ENCODE results near the gene ELP2. TPM values are rescaled to one million over a fixed set of nuclear protein-coding genes. Genes with fewer than 3 reads are reported as not detected.
A peak's percentile ranks its signal among the peaks of the same experiment; 100 is the strongest.

Gene ELP2
- total and polyA plus RNA-seq, 9 of the 15 experiments (the other 6 are each of a cell fraction or from before 2014, with no cell fraction given), result 76.8 to 192 (median 140) TPM

GRCh38 chr18:36179562-36180355, 50.1 kb downstream of the ELP2 start (continued):
- TF ChIP-seq, protein P1, sequence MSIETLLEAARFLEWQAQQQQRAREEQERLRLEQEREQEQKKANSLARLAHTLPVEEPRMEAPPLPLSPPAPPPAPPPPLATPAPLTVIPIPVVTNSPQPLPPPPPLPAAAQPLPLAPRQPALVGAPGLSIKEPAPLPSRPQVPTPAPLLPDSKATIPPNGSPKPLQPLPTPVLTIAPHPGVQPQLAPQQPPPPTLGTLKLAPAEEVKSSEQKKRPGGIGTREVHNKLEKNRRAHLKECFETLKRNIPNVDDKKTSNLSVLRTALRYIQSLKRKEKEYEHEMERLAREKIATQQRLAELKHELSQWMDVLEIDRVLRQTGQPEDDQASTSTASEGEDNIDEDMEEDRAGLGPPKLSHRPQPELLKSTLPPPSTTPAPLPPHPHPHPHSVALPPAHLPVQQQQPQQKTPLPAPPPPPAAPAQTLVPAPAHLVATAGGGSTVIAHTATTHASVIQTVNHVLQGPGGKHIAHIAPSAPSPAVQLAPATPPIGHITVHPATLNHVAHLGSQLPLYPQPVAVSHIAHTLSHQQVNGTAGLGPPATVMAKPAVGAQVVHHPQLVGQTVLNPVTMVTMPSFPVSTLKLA (conservative IDR thresholded peaks at IDR 0.05), result 0 out of 4 replicates have a peak, but pooled peaks of 1 of the 2 experiments have one; percentile 17
- no peak for TF ChIP-seq FOXA1 (IDR thresholded peaks at IDR 0.05; ENCODE audit: borderline replicate concordance)
- TF ChIP-seq SMAD4 (CRISPR knock-in tag; conservative IDR thresholded peaks at IDR 0.05), result no peak
- no peak for TF ChIP-seq PCBP1 (IDR thresholded peaks at IDR 0.05; ENCODE audit: low read depth, low read length, poor library complexity, severe bottlenecking)
- TF ChIP-seq, protein P2, sequence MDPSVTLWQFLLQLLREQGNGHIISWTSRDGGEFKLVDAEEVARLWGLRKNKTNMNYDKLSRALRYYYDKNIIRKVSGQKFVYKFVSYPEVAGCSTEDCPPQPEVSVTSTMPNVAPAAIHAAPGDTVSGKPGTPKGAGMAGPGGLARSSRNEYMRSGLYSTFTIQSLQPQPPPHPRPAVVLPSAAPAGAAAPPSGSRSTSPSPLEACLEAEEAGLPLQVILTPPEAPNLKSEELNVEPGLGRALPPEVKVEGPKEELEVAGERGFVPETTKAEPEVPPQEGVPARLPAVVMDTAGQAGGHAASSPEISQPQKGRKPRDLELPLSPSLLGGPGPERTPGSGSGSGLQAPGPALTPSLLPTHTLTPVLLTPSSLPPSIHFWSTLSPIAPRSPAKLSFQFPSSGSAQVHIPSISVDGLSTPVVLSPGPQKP (CRISPR knock-in tag; IDR thresholded peaks at IDR 0.05), result no peak

GRCh38 chr18:36181441-36181840, 51.7 kb downstream of the ELP2 start:
- Histone ChIP-seq H3K27ac (ENCODE audit: extremely low read depth, low read depth, low read length) (no peak overlapping the region), H3K79me2 (ENCODE audit: control insufficient read depth, insufficient read depth, low read length) (no peaks in the 10 kb centered on the region), H4K20me1 (replicated peaks; ENCODE audit: control insufficient read depth, insufficient read depth, low read length) (no peaks in the 10 kb centered on the region), H3K9me1 (ENCODE audit: control insufficient read depth, insufficient read depth, low read length) (no peaks in the 10 kb centered on the region), H2AFZ (ENCODE audit: low read depth, low read length) (no peak overlapping the region), H3K4me1 (replicated peaks in 1 of 2; ENCODE audit: control insufficient read depth in 2 of 2, insufficient read depth in 2 of 2, low read length in 2 of 2) (peaks cover 7 to 14% of the 10 kb centered on the region in 2 experiments), H3K4me3 (no peak overlapping the region), H3K9ac (ENCODE audit: insufficient read depth in 1 of 2, low read depth in 2 of 2, low read length in 2 of 2) (no peak overlapping the region), H3K9me3 (replicated peaks; ENCODE audit: control insufficient read depth, insufficient read depth, low read depth, low read length) (no peaks in the 10 kb centered on the region), H3K4me2 (ENCODE audit: insufficient read depth, low read length) (no peak overlapping the region), H3K36me3 (ENCODE audit: control insufficient read depth, insufficient read depth, low read length) (peaks cover 9% of the 10 kb centered on the region; the same call in 2 of the 3 replicates), H3K27me3 (ENCODE audit: control insufficient read depth in 2 of 2, insufficient read depth in 2 of 2, low read length in 2 of 2) (no peaks in the 10 kb centered on the region)
- DNase-seq (ENCODE audit: extremely low read depth in 1 of 4, low spot score in 3 of 4), result no peak
- BruUV-seq (replicated peaks), result no TSS peak
- intact Hi-C loops (cut with micrococcal nuclease) (no loop called here), in situ Hi-C loops (cut with MboI) (no loop called here)
- no peak for FAIRE-seq
- POLR2A ChIA-PET, result interaction anchor here (1.8 kb wide), 1 partner anchor 18 kb away, joined by 5 read pairs; no protein-coding TSS in a partner anchor
- no peak for ATAC-seq
- 74% methylated on average over 6 of the region's 6 CpGs for WGBS (ENCODE audit: insufficient coverage, low coverage, missing lambda C conversion rate)
- CTCF ChIA-PET (ENCODE audit: low intra/inter-chr PET ratio), result no interaction called here
- no peak for TF ChIP-seq RBM39 (optimal IDR thresholded peaks at IDR 0.05; ENCODE audit: low read depth, low read length)
- no peak for TF ChIP-seq MTA2 (IDR thresholded peaks at IDR 0.05; ENCODE audit: low read depth)
- TF ChIP-seq ZNF518B (CRISPR knock-in tag; IDR thresholded peaks at IDR 0.05), result no peak
- TF ChIP-seq, protein P3, sequence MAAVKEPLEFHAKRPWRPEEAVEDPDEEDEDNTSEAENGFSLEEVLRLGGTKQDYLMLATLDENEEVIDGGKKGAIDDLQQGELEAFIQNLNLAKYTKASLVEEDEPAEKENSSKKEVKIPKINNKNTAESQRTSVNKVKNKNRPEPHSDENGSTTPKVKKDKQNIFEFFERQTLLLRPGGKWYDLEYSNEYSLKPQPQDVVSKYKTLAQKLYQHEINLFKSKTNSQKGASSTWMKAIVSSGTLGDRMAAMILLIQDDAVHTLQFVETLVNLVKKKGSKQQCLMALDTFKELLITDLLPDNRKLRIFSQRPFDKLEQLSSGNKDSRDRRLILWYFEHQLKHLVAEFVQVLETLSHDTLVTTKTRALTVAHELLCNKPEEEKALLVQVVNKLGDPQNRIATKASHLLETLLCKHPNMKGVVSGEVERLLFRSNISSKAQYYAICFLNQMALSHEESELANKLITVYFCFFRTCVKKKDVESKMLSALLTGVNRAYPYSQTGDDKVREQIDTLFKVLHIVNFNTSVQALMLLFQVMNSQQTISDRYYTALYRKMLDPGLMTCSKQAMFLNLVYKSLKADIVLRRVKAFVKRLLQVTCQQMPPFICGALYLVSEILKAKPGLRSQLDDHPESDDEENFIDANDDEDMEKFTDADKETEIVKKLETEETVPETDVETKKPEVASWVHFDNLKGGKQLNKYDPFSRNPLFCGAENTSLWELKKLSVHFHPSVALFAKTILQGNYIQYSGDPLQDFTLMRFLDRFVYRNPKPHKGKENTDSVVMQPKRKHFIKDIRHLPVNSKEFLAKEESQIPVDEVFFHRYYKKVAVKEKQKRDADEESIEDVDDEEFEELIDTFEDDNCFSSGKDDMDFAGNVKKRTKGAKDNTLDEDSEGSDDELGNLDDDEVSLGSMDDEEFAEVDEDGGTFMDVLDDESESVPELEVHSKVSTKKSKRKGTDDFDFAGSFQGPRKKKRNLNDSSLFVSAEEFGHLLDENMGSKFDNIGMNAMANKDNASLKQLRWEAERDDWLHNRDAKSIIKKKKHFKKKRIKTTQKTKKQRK (IDR thresholded peaks at IDR 0.05; ENCODE audit: borderline replicate concordance, low read depth, low read length), result no peak

Data from K562 (cell line).